ENCODE results near the gene COL1A1.

The COL1A1 gene

DNA sequence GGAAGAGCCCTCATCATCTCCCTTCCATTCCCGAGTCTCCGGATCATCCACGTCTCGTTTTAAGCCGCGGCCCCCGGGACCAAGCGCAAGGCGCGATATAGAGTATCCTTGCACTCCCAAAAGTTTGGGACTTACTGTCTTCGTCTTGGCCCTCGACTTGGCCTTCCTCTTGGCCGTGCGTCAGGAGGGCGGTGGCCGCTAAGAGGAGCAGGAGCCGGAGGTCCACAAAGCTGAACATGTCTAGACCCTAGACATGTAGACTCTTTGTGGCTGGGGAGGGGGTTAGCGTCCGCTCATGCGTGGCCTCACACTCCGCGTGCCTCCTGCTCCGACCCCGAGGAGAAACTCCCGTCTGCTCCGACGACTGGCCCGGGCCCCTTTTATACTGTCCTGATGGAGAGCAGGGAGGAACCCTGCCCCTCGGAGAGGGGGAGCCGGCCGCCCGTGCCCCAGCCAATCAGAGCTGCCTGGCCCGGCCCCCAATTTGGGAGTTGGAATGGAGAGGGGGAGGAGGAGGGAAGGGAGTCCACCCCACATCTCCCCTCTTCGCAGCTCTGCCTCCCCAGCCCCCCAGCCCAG is at the start of gene COL1A1:
TSS of gene COL1A1 (minus strand) at position 356 of the 579 bp plus-strand sequence. CDS start at position 238, 118 bp downstream.
- DNase-seq, result no peak

DNA sequence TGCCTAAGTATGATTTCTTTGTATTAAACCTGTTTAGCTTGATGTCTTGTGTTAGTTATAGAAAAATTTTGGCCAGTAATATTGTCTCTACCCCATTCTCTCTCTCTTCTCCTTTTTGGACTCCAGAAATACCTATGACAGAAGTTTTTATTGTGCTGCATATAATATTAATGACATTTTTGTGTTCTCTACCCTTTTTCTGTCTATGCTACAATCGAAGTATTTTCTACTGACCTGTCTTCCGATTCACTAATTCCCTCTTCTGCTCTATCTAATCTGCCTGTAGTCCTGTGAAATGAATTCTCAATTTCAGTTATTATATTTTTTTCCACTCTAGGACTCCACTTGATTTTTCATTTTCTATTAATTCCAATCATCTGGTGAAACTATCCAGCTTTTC is 46.8 kb upstream of the COL1A1 start:
- DNase-seq, result no peak

DNA sequence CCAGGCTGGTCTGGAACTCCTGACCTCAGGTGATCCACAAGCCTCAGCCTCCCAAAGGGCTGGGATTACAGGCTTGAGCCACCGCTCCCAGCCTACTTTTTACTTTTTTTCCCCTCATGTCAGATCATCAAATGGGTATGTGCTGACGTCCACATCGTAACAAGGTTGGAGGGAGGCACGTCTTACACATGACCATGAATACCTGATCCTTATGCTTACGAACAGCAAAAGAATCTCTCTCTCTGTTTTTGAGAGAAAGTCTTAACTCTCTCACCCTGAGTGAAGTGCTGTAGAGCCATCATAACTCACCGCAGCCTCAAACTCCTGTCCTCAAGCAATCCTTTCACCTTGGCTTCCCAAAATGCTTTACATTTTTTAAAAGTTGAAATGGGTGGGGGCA is 43.3 kb upstream of the COL1A1 start:
- no peak for DNase-seq

DNA sequence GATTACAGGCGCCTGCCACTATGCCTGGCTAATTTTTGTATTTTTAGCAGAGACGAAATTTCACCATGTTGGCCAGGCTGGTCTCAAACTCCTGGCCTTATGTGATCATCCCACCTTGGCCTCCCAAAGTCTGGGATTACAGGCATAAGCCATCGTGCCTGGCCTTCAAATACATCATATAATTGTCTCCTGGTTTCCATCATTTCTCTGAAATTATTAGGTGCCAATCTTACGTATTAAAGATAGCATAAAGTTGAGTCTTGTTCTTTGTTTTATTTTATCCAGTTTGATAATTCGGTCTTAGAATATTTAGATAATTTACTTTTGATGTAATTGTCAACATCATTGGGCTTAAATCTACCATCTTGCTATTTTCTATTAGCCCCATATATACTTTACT is 40.0 kb upstream of the COL1A1 start:
- DNase-seq, result no peak

DNA sequence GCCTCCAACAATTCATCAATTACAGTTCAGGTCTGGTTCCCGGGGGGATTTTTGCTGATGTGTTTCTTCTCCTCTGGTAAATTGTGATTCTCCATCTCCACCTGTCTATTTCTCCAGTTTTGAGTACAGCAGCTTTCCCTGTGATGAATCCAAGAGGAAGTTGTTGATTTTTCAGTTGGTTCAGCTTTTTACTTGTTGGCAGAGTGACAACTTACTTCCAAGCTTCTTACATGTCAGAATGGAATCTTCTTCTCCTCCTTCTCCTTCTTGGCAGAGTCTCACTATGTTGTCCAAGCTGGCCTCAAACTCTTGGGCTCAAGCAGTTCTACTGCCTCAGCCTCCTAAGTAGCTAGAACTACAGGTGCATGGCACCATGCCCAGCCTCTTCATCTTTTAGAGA is 39.4 kb upstream of the COL1A1 start:
- no peak for DNase-seq

DNA sequence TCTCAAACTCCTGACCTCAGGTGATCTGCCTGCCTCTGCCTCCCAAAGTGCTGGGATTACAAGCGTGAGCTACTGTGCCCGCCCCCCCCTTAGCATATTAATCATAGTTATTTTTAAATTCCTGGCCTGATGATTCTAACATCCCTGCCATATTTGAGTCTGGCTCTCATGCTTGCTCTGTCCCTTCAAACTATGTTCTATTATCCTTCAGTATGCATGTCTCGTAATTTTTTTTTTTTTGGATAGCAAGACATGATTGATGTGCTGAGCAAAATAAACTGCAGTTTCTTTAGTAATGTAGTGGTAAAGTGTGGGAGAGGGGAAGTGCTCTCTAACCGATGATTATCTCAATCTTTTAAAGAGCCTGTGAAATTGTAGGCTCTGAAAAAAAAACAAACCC is 38.5 kb upstream of the COL1A1 start:
- no peak for DNase-seq

DNA sequence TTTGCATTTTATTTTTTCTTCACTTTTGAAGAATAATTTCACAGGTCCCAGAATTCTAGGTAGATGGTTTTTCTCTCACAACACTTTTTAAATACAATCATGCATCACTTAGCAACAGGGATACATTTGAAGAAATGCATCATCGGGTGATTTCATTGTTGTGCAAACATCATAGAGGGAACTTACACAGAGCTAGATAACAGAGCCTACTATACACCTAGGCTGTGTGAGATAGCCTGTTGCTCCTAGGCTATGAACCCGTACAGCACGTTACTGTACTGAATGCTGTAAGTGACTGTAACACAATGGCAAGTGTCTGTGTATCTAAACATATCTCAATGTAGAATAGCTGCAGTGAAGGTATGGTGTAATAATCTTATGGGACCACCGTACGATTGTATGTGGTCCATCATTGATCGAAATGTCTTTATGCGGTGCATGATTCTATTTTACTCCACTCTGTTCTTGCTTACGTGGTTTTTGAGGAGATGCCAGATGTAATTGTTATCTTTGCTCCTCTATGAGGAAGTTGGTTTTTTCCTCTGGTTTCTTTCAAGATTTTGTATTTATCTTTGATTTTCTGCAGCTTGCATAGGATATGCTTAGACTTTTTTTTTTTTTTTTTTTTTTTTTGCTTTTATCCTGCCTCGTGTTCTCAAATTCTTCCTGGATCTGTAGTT is 37.3 kb upstream of the COL1A1 start:
- DNase-seq, result no peak

DNA sequence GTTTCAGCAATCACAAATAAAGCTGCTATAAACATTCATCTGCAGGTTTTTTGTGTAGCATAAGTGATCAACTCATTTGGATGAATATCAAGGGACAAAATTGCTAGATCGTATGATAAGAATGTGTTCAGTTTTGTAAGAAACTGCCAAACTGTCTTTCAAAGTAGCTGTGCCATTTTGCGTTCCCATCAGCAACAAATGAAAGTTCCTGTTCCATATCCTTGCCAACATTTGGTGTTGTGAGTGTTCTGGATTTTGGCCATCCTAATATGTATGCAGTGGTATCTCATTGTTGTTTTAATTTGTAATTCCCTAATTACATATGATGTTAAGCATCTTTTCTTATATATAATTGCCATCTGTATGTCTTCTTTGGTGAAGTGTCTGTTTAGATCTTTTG is 36.5 kb upstream of the COL1A1 start:
- DNase-seq, result no peak

DNA sequence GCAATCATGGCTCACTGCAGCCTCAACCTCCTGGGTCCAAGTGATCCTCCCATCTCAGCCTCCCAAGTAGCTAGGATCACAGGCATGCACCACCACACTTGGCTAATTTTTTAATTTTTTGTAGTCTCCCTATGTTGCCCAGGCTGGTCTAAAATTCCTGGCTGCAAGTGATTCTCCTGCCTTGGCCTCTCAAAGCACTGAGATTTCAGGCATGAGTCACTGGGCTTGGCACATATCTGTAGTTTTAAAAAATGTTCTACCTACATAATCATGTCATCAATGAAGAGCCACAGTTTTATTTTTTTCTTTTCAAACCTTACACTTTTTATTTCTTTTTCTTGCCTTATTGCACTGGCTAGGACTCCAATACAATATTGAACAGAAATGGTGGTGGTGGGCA is 33.1 kb upstream of the COL1A1 start:
- DNase-seq, result no peak

DNA sequence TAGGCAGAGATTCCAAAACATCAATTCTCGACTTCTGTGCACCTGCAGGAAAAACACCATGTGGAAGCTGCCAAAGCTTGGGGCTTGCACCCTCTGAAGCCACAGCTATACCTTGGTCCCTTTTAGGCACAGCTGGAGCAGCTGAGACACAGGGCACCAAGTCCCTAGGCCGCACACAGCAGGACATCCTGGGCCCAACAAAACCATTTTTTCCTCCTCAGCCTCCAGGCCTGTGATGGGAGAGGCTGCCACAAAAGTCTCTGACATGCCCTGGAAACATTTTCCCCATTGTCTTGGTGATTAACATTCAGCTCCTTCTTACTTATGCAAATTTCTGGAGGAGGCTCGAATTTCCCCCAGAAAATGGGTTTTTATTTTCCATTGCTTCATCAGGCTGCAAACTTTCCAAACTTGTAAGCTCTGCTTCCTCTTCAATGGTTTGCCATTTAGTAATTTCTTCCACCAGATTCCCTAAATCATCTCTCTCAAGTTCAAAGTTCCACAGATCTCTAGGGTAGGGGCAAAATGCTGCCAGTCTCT is 24.3 kb upstream of the COL1A1 start:
- DNase-seq, result no peak

DNA sequence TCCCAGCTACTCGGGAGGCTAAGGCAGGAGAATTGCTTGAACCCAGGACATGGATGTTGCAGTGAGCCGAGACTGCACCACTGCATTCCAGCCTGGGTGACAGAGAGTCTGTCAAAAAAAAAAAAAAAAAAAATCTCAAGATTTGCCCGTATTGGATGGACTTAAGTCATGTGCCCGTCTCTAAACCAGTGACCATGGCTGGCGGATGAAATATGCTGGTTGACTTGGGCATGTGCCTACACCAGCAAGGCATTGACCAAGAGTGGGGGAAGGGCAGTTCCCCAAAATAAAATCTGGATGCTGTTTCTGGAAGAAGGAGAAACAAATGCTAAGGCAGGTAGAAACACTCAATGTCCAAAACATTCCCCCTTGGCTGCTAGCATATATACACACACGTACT is 21.5 kb upstream of the COL1A1 start:
- no peak for DNase-seq

DNA sequence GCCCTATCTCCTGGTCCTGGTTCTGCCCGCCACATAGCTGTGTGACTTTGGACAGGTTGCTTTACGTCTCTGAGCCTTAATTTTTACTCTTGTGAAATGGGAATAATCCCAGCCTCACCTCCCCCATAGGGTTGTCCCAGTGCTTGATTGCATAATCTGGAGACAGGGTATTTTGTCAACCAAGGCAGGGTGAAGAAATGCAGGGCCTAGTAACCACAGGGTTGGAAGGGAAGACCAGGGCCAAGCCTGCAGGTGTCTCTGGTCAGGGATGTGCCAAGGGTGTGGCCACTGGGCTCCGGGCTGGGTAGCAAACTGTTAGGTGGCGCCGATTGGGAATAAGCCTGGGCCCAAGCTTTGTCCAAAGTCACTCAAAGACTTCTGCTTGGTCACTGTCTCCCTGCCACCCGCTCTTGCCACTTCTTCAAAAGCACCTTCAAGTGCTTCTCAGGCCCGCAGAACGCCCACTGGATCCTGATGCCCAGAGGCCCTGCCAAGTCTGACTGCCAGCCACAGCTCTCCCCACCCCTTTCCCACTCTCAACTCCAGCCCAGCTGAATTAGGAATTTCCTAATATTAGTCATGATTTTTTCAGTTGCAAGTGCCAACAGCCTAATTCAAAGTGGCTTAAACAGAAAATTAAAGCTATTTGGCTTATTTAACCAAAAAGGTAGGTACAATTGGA is 20.6 kb upstream of the COL1A1 start:
- DNase-seq, result no peak

DNA sequence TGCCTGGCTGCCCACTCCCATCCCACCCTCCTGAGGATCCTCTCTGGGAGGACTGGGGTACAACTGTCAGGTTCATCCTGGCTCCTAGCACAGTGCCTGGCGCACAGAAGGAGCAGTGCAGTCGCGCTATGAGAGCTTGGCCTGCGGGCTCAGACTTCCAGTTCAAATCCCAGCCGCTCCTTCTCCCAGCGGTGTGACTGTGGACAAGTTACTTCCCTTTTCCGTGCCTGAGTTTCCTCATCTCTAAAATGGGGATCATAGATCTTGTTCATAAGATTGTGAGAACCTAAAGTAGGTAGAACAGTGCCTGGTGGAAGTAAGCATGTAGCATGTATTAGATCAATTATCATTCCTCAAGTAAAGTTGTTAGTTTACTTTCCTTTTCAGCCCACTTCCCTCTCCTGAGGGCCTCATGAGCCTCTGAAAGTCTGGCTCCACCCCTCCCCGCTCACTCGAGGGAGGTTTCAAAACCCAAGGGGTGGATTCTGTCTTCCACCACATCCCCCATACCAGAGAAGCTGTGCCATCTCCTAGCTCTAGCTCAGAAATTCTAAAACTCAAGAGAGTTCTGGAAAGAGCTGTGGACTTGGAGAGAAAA is 19.9 kb upstream of the COL1A1 start:
- no peak for DNase-seq

DNA sequence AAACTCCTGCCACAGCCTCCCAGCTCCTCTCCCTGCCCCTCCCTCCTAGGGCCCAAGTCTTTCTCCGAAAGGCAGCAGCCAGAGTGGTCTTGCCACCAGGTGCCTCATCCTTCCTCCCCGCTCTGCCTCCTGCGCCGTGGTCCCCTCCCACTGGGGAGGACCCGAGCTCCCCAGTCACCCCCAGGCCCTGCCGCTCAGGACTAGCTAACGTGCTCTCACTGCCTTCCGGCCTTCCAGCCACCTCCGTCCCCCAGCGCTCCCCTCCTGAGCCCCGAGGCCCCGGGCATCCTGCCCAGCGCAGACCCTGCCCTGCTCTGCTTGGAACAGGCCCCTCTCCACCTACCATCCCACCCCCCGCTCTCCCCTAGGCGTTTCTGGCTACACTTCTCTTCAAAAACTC is 19.4 kb upstream of the COL1A1 start:
- DNase-seq, result no peak

DNA sequence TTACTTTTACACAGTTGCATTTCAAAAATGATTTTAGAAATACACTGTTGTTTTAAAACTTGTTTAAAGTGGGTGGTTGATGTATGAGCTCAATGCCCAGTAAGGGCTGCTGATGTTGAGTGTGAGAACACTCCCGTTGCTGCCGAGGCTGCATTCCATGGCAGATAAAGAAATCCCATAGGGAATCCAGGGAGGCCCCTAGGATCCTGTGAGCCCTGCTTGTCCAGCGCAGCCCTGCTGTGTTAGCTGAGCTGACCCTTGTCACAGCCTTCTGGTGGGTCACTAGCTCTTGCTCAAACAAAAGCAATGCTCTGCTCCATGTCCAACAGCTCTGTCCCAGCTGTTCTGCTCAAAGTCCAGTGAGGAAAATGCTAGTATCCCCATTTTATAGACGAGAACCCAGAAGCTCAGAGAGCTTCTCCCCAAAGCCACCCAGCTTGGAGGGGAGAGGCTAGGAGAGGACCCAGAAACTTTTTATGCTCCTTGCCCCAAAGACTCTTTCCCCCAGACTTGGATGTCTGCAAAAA is 18.6 kb upstream of the COL1A1 start:
- no peak for DNase-seq

DNA sequence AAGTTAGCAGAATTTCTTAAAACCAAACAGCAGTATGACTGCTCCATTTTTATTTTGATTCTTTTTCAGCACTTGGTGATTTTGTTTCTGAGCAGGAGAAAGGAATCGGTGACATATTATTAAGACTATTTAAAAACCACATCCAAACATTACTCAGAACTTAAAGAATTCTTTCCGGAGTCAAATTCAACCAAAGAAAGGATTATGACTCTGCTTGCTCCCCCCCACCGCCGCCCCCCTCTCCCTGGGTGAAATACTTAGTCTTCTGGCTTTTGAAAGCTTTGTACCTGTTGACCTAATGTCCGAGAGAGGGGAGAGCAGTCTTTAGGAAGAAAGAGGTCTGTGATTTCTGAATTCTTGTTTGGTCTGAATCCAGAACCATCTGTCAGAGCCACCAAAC is 17.9 kb upstream of the COL1A1 start:
- DNase-seq, result no peak

DNA sequence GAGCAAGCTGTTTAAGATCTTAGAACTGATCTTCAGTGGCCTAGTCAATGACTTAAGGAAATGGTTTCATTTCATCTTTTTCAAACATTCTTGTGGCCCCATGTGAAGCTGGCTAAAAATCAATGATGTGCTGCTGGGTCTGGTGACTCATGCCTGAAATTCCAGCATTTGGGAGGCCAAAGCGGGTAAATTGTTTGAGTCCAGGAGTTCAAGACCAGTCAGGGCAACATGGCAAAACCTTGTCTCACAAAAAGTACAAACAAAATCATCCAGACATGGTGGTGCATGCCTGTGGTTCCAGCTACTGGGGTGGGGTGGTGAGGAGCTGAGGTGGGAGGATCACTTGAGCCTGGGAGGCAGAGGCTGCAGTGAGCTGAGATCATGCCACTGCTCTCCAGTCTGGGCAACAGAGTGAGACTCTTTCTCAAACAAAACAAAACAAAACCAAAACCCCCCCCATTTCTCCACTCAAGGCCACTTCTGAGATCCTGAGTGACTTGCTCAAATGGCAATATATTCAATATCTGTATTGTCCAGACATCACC is 17.4 kb upstream of the COL1A1 start:
- no peak for DNase-seq

DNA sequence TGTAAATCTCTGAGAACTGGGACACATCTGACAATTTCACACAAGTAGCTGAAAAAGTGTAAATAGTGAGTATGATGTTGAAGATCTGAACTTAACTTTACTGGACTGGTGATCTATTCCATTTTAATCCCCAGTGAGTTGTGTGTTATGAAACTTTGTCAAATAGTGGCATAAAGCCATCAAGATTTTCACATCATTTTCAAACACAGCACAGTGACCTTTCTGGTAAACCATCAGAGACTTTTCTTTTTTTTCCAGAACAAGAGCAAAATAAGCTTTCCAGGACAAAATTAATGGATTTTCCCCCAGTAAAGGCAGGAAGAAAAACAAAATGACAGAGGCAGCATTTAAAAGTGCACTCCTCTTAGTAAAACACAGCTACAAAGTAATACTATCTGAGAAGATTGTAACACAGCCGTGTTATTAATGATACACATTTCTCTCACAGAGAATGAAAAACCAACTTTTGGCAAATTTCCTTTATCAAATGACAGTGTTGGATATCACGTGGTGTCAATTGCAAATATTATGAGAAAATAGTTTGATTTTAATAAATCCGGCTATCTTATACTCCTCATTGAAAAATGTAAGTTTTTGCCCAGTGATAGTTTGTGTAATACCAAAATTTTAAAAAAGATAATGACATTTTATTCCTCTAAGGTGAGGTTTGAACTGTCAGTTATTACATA is 16.8 kb upstream of the COL1A1 start:
- no peak for DNase-seq

DNA sequence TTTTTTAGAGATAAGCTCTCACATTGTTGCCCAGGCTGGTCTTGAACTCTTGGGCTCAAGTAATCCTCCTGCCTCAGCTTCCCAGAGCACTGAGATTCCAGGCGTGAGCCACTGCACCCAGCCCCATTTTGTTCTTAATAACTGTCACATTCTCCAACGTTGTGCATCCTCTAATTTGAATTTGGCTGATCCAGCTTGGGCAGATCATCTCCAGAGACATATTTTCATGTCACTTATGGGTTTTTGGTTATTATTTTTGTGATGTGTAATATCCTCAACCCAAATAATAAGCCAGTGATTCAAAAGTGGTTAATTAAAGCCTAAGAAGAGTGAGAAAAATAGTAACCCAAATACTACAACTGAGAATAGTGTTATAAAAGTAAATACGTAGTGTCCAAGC is 16.2 kb upstream of the COL1A1 start:
- no peak for DNase-seq

DNA sequence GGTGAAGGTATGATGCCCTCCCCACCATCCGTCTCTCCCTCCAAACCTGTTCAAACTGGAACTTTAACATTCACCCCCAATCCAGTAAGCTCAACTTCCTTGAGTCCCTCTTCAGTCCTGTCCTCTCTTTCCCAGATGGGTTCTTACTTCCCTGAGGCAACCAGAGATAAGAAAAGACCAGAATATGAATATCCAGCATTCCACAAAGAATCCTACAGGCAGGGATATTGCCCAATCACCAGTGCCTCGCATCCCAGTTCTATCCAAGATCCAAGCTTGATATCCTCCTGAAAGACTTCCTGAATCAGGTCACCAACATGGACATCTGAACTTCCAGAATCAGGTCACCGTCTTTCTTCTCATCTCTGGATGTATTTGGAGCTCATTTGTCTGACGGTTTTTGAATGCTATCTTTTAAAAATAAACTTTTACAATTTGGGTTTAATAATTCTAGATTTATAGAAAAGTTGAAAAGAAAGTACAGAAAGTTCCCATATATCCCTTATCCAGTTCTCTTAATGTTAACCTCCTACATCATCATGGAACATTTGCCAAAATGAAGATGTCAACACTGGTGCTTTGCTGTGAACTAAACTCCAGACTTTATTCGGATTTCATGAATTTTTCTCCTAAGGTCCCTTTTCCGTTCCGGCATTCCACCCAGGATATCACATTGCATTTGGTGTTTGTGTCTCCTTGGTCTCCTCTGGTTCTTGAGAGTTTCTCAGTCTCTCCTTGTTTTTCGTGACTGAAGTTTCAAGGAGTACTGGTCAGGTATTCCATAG is 13.7 kb upstream of the COL1A1 start:
- no peak for DNase-seq
